Heart right ventricle (tissue), 16 donors: ENCODE measurements around the gene ARID4B. TPM values are rescaled to one million over a fixed set of nuclear protein-coding genes. Genes with fewer than 3 reads are reported as not detected.

ENCODE experiments used
- ATAC-seq, 8 donors: fragments of 200-7000 bp; cut with Tn5 transposase; one replicate each; pipeline ENCODE4 v1.9.1; 2020; ENCODE audit warnings: mild to moderate bottlenecking in 8 of 8, moderate library complexity in 8 of 8, moderate number of reproducible peaks in 1 of 8
- DNase-seq, 2 donors: peaks; one replicate each; pipeline ENCODE4 v3.0.0-alpha.2; 2020
- H3K27ac ChIP-seq, 10 donors: fragments of 200-600 bp; sonication (generic) in 2 of 10; one replicate each; pipeline versions ENCODE4 v1.5.0 to v1.8.0; 2020 to 2022; ENCODE audit warnings: mild to moderate bottlenecking in 3 of 10
- H3K27me3 ChIP-seq, 7 donors: fragments of 200-600 bp; one replicate each; pipeline ENCODE4 v1.8.0; 2021 to 2022; ENCODE audit warnings: mild to moderate bottlenecking in 2 of 7
- H3K36me3 ChIP-seq, 9 donors: fragments of 200-600 bp; sonication (generic) in 1 of 9; one replicate each; pipeline versions ENCODE4 v1.5.0 to v1.8.0; 2020 to 2022; ENCODE audit warnings: mild to moderate bottlenecking in 2 of 9
- H3K4me1 ChIP-seq, 9 donors: fragments of 200-600 bp; sonication (generic) in 1 of 9; one replicate each; pipeline versions ENCODE4 v1.5.0 to v1.8.0; 2020 to 2022; ENCODE audit warnings: mild to moderate bottlenecking in 4 of 9
- H3K4me3 ChIP-seq, 10 donors: fragments of 200-600 bp; sonication (generic) in 2 of 10; one replicate each; pipeline versions ENCODE4 v1.5.0 to v1.8.0; 2020 to 2022; ENCODE audit warnings: mild to moderate bottlenecking in 7 of 10, moderate library complexity in 2 of 10
- H3K9me3 ChIP-seq, 11 donors: fragments of 200-600 bp in 10 of 11; sonication (generic) in 2 of 11; one replicate each; pipeline versions ENCODE4 v1.5.0 to v1.8.0; 2013 to 2022; ENCODE audit warnings: mild to moderate bottlenecking in 2 of 11, control low read depth in 1 of 11, moderate library complexity in 1 of 11
- WGBS, 2 donors: extraction: QIAGEN DNeasy Blood & Tissue Kit; methylation state at CpG; one replicate each; pipeline ENCODE4 v1.1.7; 2013; ENCODE audit warnings: inconsistent platforms in 1 of 2; 5-methylcytosine and 5-hydroxymethylcytosine counted together
- intact Hi-C, 10 donors: fragments of 100-400 bp; cut with DNase I; formaldehyde crosslinking; loops; one replicate each; pipeline versions ENCODE4 v1.11.1 to v1.14.2; 2022
- polyA plus RNA-seq, 2 donors: library from polyadenylated mRNA; stranded (reverse); fragments of 200-250 nt; gene quantifications; one replicate each; pipeline ENCODE4 v1.2.3, GENCODE V29; 2013
- total RNA-seq, 10 donors: library from RNA; stranded (reverse); fragmentation: NEBNext Ultra II Directional in 3 of 10; extraction: Animal tissue kit (Norgen Biotek cat#: 25700) in 3 of 10; gene quantifications; one replicate each; pipeline versions ENCODE4 v1.2.1 to v1.2.4, GENCODE V29; 2021 to 2023
- TF ChIP-seq, protein P1 (sequence below), 9 donors: fragments of 200-600 bp; sonication (generic) in 2 of 9; IDR thresholded peaks; one replicate each; pipeline versions ENCODE4 v1.5.0 to v1.8.0; 2021 to 2022; ENCODE audit warnings: antibody characterized with exemption in 9 of 9, mild to moderate bottlenecking in 5 of 9, moderate library complexity in 1 of 9
- donor health status: Arrhythmogenic right ventricular cardiomyopathy.
- donor health status: ischemic (EF 13 %, LVEDD 7.1; RV severe dilation, severe dysfunction).
- donor health status: healthy with polysubstance abuse.
- donor health status: DM: no; HTN: yes; CAD: no.
- donor health status: DM: no; HTN: no; CAD: no.
- donor health status: ischemic (EF 25% LVEDD 6.9; RV normal size, moderate dysfunction).
- donor health status: ischemic (EF 25% LVEDD 5.7; RV mildly dilated, moderate dysfunction).
- donor health status: healthy.
- donor health status: DM: yes; HTN: yes; CAD: no.
- donor health status: Ischemic cardiomyopathy.
- donor health status: ischemic (EF 35%, LVEDD 5.7; RV mildly dilated, moderate dysfunction).
- donor health status: nonischemic (EF 11% LVEDD 7.7; RV severe dilation, severe dysfunction).
- donor health status: DM: yes; HTN: yes; CAD: no.
- donor health status: PGD.
- donor health status: ischemic (EF 29% LVEDD 5.4; RV normal size, mild dysfunction).
- donor health status: nonischemic (EF 23%, LVEDD 6.1; RV moderate dilation, normal function).

ARID4B gene
- total and polyA plus RNA-seq, 12 donors: 4.8 to 21.5 (median 15.5) TPM

DNA sequence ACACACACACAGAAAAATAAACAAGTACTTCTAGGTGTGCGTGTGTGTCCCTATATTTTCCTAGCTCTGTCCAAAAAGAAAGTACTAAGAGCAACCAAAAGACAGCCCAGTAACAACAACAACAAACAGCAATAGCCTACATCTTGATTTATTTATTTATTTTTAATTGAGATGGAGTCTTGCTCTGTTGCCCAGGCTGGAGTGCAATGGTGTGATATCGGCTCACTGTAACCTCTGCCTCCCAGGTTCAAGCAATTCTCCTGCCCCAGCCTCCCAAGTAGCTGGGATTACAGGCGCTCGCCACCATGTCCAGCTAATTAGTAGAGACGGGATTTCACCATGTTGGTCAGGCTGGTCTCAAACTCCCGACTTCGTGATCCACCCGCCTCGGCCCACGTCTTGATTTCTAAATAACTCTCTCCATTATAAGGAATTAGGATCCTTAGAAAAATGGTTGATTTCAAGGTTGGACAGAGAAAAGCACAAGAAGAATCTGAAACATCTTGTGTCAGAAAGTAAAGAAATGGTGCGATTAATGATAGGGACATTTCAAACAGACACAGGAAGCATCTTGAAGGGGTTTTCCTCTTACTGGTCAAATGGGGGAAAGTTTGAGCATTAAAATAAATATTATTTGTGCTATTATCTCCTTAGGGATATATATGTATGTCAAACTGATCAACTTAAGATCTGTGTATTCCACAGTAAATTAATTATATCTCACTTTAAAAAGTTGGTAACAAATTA, 59.4 kb downstream of the ARID4B start:
- Histone ChIP-seq H3K4me3 (no peak overlapping the region), H3K4me1 (peaks cover 0 to 58% (median 39%) of the 10 kb centered on the region in 9 donors), H3K9me3 (no peaks in the 10 kb centered on the region), H3K36me3 (no peaks in the 10 kb centered on the region), H3K27ac (no peak overlapping the region), H3K27me3 (no peaks in the 10 kb centered on the region)
- no peak for ATAC-seq
- WGBS, 2 donors: 96 to 98% methylated on average over 11 of the region's 11 CpGs
- no peak for DNase-seq
- intact Hi-C loops: loop anchor here in 2 of 10 donors (5.0 to 10.0 kb wide), 2 partner anchors 56 to 59 kb away; partner anchors contain the start of genes ARID4B (in 2 of the 2) and GGPS1 (in 2 of the 2)
- TF ChIP-seq, protein P1, sequence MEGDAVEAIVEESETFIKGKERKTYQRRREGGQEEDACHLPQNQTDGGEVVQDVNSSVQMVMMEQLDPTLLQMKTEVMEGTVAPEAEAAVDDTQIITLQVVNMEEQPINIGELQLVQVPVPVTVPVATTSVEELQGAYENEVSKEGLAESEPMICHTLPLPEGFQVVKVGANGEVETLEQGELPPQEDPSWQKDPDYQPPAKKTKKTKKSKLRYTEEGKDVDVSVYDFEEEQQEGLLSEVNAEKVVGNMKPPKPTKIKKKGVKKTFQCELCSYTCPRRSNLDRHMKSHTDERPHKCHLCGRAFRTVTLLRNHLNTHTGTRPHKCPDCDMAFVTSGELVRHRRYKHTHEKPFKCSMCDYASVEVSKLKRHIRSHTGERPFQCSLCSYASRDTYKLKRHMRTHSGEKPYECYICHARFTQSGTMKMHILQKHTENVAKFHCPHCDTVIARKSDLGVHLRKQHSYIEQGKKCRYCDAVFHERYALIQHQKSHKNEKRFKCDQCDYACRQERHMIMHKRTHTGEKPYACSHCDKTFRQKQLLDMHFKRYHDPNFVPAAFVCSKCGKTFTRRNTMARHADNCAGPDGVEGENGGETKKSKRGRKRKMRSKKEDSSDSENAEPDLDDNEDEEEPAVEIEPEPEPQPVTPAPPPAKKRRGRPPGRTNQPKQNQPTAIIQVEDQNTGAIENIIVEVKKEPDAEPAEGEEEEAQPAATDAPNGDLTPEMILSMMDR (IDR thresholded peaks at IDR 0.05): no peak

DNA sequence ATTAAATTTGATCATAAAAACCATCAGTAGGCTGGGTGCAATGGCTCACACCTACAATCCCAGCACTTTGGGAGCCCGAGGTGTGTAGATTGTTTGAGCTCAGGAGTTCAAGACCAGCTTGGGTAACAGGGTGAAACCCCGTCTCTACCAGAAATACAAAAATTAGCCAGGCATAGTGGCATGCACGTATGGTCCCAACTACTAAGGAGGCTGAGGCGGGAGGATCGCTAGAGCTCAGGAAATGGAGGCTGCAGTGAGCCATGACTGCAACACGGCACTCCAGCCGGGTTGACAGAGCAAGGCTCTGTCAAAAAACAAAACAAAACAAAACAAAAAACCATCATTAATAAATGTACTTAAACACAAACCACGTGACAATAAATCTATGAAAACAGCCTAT, 61.0 kb downstream of the ARID4B start:
- WGBS, 2 donors: 92 to 94% methylated on average over 8 of the region's 8 CpGs

DNA sequence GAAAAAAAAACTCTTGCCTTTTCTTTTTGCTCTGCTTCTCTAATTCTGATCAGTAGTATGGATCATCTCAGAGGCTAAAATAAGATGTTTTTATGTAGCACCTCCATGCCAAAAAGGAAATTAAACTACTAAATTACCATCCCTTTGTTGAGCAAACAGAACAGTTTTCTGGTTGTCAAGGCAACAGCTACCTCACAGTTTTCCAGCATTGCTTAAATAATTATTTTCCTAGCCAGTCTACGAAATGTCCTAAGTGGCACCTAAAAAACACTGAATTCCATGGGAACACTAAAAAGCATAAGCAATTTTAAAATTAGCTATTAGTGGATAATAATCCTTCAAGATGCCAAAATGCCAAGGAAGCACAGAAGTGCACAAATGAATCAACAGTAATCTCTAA, 61.7 kb downstream of the ARID4B start:
- no peak overlapping the region for H3K27ac ChIP-seq
- H3K27me3 ChIP-seq: no peaks in the 10 kb centered on the region
- H3K9me3 ChIP-seq: no peaks in the 10 kb centered on the region
- WGBS, 2 donors: 39 to 46% methylated on average over 1 of the region's 1 CpG
- no peaks in the 10 kb centered on the region for H3K36me3 ChIP-seq
- H3K4me1 ChIP-seq: peaks cover 3 to 53% (median 39%) of the 10 kb centered on the region in 9 donors
- TF ChIP-seq, protein P1 (IDR thresholded peaks at IDR 0.05): no peak
- intact Hi-C loops: loop anchor here in 2 of 10 donors (5.0 to 10.0 kb wide), 2 partner anchors 58 to 61 kb away; partner anchors contain the start of genes ARID4B (in 2 of the 2) and GGPS1 (in 2 of the 2)
- ATAC-seq: peak in 1 of 8 donors; percentile 16
- H3K4me3 ChIP-seq: no peak overlapping the region
- no peak for DNase-seq

More for the DNA sequence above, 61.0 kb downstream of the ARID4B start:
- intact Hi-C loops: loop anchor here in 2 of 10 donors (5.0 to 10.0 kb wide), 2 partner anchors 58 to 60 kb away; partner anchors contain the start of genes ARID4B (in 2 of the 2) and GGPS1 (in 2 of the 2)
- H3K9me3 ChIP-seq: no peaks in the 10 kb centered on the region
- H3K36me3 ChIP-seq: no peaks in the 10 kb centered on the region
- no peaks in the 10 kb centered on the region for H3K27me3 ChIP-seq
- ATAC-seq (no peak), DNase-seq (no peak)
- no peak overlapping the region for H3K27ac ChIP-seq
- peaks cover 3 to 54% (median 39%) of the 10 kb centered on the region in 9 donors for H3K4me1 ChIP-seq
- TF ChIP-seq, protein P1 (IDR thresholded peaks at IDR 0.05): no peak
- no peak overlapping the region for H3K4me3 ChIP-seq

DNA sequence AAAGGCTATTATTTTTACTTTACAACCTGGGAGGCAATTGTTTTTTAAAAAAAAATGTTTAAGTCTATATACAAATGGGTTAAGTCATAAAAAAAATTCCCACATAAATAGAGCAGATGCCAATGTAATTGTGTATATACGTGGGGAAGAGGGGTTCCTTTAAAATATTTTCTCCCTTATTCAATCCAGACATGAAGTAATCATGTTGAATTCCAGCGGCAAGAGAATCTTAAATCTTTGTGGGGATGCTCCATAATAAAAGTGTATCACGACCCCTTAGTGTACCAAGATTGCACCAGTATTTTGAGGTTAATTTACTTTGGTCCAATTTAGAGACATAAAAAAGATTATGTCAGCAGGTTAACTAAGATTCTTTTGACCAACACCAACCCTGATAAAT, 62.1 kb downstream of the ARID4B start:
- intact Hi-C loops: loop anchor here in 2 of 10 donors (5.0 to 10.0 kb wide), 2 partner anchors 59 to 61 kb away; partner anchors contain the start of genes ARID4B (in 2 of the 2) and GGPS1 (in 2 of the 2)
- no peak overlapping the region for H3K27ac ChIP-seq
- H3K4me1 ChIP-seq: peaks cover 3 to 52% (median 39%) of the 10 kb centered on the region in 9 donors
- H3K9me3 ChIP-seq: no peaks in the 10 kb centered on the region
- no peak for ATAC-seq
- H3K27me3 ChIP-seq: no peaks in the 10 kb centered on the region
- no peak for DNase-seq
- TF ChIP-seq, protein P1 (IDR thresholded peaks at IDR 0.05): no peak
- 63 to 65% methylated on average over 3 of the region's 3 CpGs for WGBS, 2 donors
- H3K4me3 ChIP-seq: no peak overlapping the region
- H3K36me3 ChIP-seq: no peaks in the 10 kb centered on the region
